DMS 273 (cell line): ENCODE measurements around the gene DNAJC7.
"Not testable (repeated sequence)": the region's sequence is repeated elsewhere in the genome, so short reads cannot be mapped to it uniquely, and the experiment has no call there.

Experiments used
- DNase-seq: peaks from one replicate; lab custom pipeline; 2025; ENCODE audit not compliant: unreplicated experiment; lab: John Stamatoyannopoulos, UW

Gene DNAJC7

DNA sequence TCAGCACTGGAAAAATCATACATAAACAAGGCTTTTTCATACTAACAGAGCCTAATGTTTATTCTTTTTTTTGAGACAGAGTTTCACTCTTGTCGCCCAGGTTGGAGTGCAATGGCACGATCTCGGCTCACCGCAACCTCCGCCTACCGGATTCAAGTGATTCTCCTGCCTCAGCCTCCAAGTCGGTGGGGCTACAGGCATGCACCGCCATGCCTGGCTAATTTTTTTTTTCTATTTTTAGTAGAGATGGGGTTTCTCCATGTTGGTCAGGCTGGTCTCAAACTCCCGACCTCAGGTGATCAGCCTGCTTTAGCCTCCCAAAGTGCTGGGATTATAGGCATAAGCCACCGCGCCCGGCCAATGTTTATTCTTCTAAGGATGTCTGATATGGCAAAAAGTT is 3.5 kb downstream of the DNAJC7 start:
- not testable (repeated sequence) for DNase-seq

DNA sequence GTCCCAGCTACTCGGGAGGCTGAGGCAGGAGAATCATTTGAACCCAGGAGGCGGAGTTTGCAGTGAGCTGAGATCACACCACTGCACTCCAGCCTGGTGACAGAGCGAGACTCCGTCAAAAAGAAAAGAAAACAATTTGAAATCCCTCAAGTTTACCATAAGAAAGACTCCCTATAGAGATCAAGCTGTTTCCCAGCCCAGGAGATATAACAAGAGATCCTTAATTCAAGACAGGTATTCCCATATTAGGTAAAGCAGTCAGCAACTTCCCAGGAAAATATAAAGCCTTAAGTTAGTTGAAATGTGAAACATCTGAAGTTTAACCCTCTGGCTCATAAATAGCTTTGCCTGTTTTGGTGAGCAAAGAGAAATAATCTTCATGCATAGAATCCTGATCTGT is 4.9 kb downstream of the DNAJC7 start:
- not testable (repeated sequence) for DNase-seq

DNA sequence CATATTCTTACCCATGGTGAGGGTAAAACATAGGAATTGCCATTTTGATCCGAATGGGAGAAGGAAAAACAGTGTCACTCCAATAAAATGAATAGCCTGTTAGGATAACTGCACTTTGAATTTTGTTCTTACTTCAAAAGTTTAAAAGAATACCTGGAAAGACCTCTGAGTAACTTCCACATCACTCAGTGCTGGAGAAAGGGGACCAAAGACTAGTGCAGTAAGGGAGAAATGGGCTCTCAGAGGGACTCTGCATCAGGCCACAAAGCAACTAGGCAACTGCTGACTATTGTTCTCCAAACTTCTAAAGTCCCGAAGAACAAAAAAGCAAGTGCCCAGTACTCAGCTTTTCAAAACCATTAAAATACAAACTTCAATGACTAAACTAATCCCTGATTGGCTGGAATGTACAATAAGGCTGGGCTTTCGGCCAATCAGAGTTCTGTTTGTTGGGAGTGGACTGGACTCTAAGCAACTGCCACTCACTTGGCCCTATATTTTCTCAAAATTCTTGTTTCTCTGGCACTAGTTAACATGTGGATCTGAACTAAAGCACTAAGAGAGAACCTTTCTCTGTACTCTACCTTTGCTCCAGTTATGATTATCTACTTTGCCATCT is 6.2 kb downstream of the DNAJC7 start:
- DNase-seq: peak; percentile 32

DNA sequence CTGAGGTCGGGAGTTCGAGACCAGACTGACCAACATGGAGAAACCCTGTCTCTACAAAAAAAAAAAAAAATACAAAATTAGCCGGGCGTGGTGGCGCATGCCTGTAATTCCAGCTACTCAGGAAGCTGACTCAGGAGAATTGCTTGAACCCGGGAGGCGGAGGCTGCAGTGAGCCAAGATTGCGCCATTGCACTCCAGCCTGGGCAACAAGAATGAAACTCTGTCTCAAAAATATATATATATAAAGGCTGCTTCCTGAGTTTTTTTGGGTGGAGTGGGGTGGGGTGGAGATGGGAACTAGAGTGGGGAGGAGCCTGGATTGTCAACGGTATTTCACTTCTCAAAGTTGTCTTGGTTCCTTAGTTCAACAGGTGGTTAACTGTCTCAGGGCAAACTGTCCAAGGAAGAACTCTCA is 7.0 kb downstream of the DNAJC7 start:
- not testable (repeated sequence) for DNase-seq

DNA sequence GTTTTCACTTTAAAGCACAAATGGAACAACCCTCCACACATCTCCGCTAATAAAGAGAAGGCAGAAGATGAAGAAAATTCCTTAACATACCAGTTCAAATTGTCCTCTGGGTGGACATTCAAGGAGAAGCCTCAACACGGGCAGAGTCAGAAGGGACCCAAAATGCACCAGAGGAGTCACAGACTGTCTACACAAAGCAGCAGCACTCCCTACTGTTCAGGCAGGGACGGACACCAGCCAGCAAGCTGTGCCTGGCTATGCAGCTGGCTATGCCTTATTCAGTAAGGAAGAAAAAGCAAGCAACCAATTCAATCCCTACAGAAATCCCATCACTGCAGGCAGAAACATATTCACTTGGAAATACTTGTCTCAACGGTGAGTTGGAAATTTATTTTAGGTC is 8.1 kb downstream of the DNAJC7 start:
- no peak for DNase-seq

- no peak for DNase-seq
These were observed 12.1 kb downstream of the DNAJC7 start for GRCh38 chr17:42005166-42005565.

DNA sequence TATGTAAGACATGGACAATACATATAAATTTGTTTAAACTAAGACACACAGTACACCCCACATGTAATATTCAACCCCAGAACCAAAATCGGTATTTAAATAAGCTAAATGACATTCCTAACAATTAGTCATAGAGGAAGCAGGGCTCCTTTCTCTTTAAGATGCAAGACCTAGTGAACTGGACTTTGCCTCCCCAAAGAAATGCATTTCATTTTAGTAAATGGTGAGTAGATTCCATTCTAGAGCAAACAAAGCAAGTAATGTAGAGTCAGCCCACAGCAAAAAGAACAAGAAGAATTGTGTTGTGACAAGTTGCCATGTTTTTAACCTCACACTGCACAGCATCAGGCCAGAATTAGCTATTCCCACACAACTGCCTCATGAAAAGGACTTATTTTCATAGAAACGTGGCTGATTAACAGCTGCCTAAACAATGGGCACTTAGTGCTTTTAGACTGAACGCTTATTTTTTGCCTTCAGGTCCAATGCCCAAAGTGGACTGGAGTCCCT is 14.4 kb downstream of the DNAJC7 start:
- DNase-seq: no peak

DNA sequence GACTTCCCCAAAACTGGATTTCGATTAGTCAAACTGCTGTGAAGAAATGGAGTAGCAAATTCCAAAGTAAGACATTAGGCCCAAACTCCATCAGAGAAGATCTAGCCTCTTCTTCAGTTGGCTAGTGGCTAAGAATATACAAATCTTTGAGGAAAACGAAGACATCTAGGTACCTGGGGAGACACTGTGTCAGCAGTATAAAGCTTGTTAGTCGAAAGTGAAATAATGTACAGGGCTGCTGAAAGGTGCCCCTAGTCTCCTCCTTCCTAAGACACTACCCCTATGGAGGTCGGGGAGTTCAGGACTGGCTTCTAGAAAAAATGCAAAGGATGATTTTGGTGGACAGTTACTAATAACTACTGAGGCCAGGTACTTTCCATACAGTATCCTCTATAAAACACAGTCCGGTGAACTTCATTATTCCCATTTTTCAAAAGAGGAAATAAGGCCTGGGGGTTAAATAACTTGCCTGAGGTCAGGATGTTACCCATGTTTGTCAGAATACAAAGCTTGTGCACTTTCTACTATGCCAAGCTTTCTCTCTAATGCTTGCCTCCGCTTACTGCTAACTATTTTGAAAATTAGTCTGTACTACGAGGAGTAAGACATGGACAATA is 15.0 kb downstream of the DNAJC7 start:
- no peak for DNase-seq

DNA sequence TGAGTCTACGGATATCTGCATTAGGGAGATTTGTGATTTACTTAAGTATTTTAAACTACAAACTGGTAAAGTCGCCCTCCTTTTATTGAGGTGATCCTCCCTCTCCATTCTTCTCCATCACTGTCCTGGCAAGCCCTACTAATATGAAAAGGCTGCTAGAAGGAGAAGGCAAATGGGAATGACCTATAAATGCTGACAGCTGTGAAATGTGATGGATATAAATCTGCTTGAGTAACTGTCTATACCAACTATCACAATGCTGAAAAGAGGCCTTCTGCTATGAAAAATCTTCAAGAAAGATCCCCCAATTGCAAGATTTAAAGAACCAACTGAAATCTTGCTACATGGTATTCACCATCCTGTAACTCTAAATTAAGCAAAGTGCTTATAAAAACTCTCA is 15.5 kb downstream of the DNAJC7 start:
- DNase-seq: no peak

DNA sequence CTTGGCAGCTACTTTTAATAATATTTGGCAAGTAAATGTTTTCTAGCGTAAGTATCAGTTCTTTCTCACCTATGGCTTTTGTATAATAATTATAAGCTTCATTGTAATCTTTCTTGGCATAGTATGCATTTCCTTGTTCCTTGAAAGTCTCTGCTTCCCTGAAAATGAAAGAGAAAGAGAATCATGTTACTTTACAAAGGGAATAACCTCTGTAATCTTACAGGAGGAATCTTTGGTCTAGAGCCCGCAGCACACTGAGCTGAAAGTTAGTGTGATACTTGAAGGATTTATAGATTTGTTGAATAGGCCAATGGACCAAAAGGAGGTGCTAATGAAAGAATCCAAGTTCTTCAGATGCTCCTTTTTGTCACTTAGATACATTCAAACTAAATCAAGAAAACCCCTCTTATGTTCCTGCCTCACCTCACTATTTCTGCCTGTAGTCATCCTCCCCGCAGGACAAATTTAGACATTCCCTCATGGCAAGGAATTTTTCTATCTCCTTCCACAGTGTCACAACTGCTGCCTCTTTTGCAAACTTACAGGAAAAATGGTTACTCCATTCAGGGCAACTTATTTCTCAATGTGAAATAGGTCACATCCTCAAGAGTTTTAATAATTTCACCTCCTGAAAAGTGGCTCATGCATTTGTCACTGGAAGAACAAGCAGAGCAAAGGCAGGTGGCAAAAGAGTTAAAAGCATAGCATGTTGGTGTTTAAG is 16.7 kb downstream of the DNAJC7 start:
- DNase-seq: no peak

DNA sequence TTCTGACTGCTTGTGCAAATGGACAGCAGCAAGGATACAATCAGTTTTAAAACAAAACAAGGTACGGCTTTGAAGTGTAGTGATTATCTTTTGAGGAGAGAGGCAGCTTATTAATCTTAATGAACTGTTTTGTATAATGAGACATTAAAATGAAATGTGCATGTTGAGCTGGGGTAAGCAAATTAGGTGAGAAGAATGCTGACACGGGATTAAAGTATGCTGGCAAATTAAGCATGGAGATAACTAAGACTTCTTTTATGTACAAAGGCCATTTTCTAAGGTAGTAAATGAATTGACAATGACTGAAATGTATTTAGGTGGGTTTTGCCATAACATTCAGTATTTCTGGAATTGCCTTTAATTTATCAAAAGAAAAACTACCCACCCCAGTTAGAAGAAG is 18.7 kb downstream of the DNAJC7 start:
- no peak for DNase-seq

DNA sequence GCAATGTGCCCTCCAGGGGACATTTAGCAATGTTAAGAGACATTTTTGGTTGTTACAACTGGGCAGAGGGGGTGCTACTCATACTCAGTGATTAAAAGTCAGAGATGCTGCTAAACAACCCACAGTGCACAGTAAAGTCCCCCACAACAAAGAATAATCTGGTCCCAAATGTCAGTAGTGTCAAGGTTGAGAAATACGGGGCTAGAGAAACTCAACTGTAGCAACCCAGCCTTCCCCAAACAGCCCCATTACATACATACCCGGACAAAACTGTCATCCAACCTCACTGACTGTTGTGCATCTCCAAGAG is 20.4 kb downstream of the DNAJC7 start:
- DNase-seq: no peak

- DNase-seq: no peak
These were observed 24.7 kb downstream of the DNAJC7 start for GRCh38 chr17:41992576-41992975.

DNA sequence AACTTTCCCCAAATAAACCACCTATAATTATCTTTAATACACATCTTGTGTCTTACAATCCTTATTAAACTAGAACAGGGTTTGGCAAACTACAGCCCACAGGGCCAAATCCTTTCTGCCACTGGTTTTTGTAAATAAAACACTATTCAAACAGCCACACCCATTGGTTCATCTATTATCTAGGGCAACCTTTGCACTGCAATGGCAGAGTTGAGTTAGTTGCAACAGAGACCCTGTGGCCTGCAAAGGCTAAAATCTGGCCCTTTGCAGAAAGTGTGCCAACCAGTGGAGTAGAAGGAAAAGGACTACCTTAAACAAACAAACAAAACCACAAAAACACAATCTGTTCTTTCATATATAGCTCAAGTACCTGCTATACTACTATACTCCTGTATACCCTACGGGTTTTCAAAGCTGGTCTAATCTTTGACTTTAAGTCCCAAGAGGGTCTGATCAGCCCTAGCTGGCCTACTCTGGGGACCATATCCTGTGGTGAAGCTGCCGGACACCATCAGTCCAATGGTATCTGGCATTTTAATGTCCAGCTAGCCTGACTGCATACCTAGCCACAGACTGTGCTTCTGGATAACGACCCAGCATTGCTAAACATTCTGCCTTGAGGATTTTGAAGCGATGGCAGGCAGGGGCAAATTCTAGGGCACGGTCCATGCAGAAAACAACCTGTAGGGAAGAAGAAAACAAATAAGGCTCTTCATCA is 27.4 kb downstream of the DNAJC7 start:
- no peak for DNase-seq

DNA sequence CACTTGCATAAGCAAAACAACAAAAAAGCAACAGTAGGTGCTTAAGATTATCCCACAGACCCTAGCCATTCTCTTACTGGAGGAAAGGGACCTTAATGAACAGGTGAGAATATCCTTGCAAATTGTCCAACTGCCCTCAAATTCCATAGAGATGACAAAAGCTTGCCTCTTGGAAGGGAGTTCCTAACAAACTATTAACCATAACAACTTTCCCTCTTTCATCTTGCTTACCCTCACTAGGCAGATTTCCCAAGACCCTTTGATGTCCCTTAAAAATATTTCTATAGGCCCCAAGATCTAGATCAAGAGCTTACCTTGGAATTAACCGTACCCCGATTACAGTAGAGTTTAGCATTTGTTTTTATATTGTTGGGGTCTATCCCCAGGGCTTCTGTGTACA is 28.8 kb downstream of the DNAJC7 start:
- no peak for DNase-seq

GRCh38 chr17:41987642-41988041 is 29.6 kb downstream of the DNAJC7 start:
- no peak for DNase-seq

GRCh38 chr17:41986634-41987033 is 30.6 kb downstream of the DNAJC7 start:
- DNase-seq: no peak

GRCh38 chr17:41985919-41986318 is 31.3 kb downstream of the DNAJC7 start:
- DNase-seq: no peak

GRCh38 chr17:41984454-41984853 is 32.8 kb downstream of the DNAJC7 start:
- DNase-seq: no peak

GRCh38 chr17:41982026-41982760 is 35.0 kb downstream of the DNAJC7 start:
- DNase-seq: no peak

GRCh38 chr17:41977991-41978390 is 39.2 kb downstream of the DNAJC7 start:
- no peak for DNase-seq
